HTERT RPE-1 (cell line): ENCODE data around the gene TXNRD2.

Source experiments
- in situ Hi-C: fragments of 300-500 bp; cut with MboI; formaldehyde crosslinking; loops from 4 replicates; pipeline ENCODE4 v1.14.3; 2020; ENCODE audit warnings: low sequenced_read_pairs

Gene TXNRD2

GRCh38 chr22:19868333-19868732 is 73.3 kb downstream of the TXNRD2 start:
- in situ Hi-C loops, result no loop called here

GRCh38 chr22:19867617-19868016 is 74.0 kb downstream of the TXNRD2 start:
- in situ Hi-C loops, result no loop called here

GRCh38 chr22:19866665-19867009 is 75.0 kb downstream of the TXNRD2 start:
- in situ Hi-C loops, result no loop called here

- in situ Hi-C loops, result no loop called here
These were observed 76.3 kb downstream of the TXNRD2 start for GRCh38 chr22:19865141-19865829.

- in situ Hi-C loops, result no loop called here
These were observed 77.0 kb downstream of the TXNRD2 start for GRCh38 chr22:19864538-19865106.

GRCh38 chr22:19863571-19863970 is 78.0 kb downstream of the TXNRD2 start:
- in situ Hi-C loops, result no loop called here

GRCh38 chr22:19862619-19863246 is 78.9 kb downstream of the TXNRD2 start:
- in situ Hi-C loops, result no loop called here

GRCh38 chr22:19859861-19860510 is 81.6 kb downstream of the TXNRD2 start:
- in situ Hi-C loops, result no loop called here

GRCh38 chr22:19857382-19857781 is 84.2 kb downstream of the TXNRD2 start:
- in situ Hi-C loops, result no loop called here

- in situ Hi-C loops, result no loop called here
These were observed 85.9 kb downstream of the TXNRD2 start for GRCh38 chr22:19855504-19856409.

GRCh38 chr22:19854778-19855503 is 86.7 kb downstream of the TXNRD2 start, which contains the start of the genes GNB1L and RTL10:
Gene GNB1L (minus strand): TSS chr22:19854874. CDS start chr22:19821355, 33,519 bp downstream.
Gene RTL10 (minus strand): TSS chr22:19854874. CDS start chr22:19852261, 2,613 bp downstream.
- in situ Hi-C loops, result no loop called here

- in situ Hi-C loops, result no loop called here
These were observed 87.5 kb downstream of the TXNRD2 start for GRCh38 chr22:19853879-19854777.

GRCh38 chr22:19853058-19853878 is 88.3 kb downstream of the TXNRD2 start:
- in situ Hi-C loops, result no loop called here

- in situ Hi-C loops, result no loop called here
These were observed 89.3 kb downstream of the TXNRD2 start for GRCh38 chr22:19852177-19852781.

GRCh38 chr22:19851291-19852176 is 90.1 kb downstream of the TXNRD2 start:
- in situ Hi-C loops, result no loop called here

- in situ Hi-C loops, result no loop called here
These were observed 90.9 kb downstream of the TXNRD2 start for GRCh38 chr22:19850763-19851109.
